Fibroblast of villous mesenchyme (primary cell): ENCODE data around the gene RUNX1. TPM values are rescaled to one million over a fixed set of nuclear protein-coding genes. Genes with fewer than 3 reads are reported as not detected.

Experiments
- DNase-seq: peaks from one replicate; pipeline ENCODE4 v3.0.0-alpha.2; 2010; ENCODE audit warnings: low read depth
- H3K4me3 ChIP-seq: 2 replicates; pipeline ENCODE4 v1.5.1; 2011; ENCODE audit warnings: low read depth, mild to moderate bottlenecking, low read length
- total RNA-seq: library from RNA; depleted of rRNA; stranded (reverse); fragments of >200 nt; gene quantifications from 2 replicates; pipeline ENCODE4 v1.2.3, GENCODE V29; 2012
- TF ChIP-seq, protein P1 (sequence below): IDR thresholded peaks from 2 replicates; pipeline ENCODE4 v1.5.1; 2012; ENCODE audit warnings: low read depth, mild to moderate bottlenecking, low read length; ENCODE audit not compliant: insufficient read depth

The RUNX1 gene
- total RNA-seq, 1 donor = 21.6 TPM

DNA sequence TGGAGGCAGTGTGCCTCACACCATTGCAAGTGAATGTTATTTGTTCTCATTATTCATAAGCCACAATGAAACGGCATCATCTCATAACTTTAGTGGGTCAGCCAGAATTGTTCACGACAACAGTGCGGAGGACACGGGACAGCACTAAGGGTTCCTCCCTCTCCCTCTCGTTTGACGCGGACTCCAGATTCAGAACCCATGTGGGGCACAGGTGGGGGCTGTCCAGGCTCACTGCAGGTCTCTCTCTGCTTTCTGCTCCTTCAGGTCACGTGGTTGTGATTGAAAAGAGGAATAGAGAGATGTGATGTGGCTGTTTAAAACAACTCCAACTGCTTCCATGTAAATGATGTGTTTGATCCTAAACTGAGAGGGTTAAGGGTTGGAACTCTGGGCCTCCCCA, 13.5 kb downstream of the RUNX1 start:
- no peak for DNase-seq
- no peak overlapping the region for H3K4me3 ChIP-seq
- TF ChIP-seq, protein P1, sequence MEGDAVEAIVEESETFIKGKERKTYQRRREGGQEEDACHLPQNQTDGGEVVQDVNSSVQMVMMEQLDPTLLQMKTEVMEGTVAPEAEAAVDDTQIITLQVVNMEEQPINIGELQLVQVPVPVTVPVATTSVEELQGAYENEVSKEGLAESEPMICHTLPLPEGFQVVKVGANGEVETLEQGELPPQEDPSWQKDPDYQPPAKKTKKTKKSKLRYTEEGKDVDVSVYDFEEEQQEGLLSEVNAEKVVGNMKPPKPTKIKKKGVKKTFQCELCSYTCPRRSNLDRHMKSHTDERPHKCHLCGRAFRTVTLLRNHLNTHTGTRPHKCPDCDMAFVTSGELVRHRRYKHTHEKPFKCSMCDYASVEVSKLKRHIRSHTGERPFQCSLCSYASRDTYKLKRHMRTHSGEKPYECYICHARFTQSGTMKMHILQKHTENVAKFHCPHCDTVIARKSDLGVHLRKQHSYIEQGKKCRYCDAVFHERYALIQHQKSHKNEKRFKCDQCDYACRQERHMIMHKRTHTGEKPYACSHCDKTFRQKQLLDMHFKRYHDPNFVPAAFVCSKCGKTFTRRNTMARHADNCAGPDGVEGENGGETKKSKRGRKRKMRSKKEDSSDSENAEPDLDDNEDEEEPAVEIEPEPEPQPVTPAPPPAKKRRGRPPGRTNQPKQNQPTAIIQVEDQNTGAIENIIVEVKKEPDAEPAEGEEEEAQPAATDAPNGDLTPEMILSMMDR = no peak

GRCh38 chr21:35035116-35035515, 14.0 kb downstream of the RUNX1 start:
- no peak for DNase-seq
- no peak overlapping the region for H3K4me3 ChIP-seq
- TF ChIP-seq, protein P1 = no peak

GRCh38 chr21:35034203-35034926, 14.7 kb downstream of the RUNX1 start:
- TF ChIP-seq, protein P1 = no peak
- H3K4me3 ChIP-seq = no peak overlapping the region
- DNase-seq = no peak

DNA sequence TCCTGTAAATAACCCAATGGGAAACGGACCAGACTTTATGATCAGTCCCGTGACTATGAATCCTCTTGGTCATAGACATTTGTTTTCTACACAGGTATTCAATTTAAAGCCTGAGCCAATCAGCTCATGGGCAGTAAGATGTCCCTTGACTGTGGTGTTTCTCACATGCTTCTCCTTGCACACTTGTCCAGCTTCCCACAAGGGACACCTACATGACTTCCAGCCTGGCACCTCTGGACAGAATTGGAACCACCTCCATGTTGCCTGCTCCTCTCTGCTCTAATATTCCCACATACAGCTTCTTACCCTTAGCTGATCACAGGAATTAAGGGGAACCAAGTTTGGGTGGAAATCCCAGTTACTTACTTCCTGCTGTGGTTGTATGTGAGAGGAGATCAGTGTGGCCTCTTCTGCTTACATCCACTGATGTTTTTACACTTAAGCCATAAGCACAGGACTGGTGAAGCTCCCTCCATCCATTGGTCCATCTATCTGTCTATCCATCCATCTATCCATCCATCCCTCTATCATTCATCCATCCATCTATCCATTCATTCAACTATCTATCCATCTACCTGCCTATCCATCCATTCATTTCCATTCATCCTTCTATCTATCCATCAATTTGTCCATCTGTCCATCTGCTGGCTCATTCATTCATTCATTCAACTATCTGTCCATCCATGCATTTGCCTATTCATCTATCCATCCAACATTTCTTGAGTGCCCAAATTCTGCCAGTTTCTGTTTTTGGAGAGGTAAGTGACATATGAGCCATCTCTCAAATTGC, 16.4 kb downstream of the RUNX1 start:
- TF ChIP-seq, protein P1 = no peak

DNA sequence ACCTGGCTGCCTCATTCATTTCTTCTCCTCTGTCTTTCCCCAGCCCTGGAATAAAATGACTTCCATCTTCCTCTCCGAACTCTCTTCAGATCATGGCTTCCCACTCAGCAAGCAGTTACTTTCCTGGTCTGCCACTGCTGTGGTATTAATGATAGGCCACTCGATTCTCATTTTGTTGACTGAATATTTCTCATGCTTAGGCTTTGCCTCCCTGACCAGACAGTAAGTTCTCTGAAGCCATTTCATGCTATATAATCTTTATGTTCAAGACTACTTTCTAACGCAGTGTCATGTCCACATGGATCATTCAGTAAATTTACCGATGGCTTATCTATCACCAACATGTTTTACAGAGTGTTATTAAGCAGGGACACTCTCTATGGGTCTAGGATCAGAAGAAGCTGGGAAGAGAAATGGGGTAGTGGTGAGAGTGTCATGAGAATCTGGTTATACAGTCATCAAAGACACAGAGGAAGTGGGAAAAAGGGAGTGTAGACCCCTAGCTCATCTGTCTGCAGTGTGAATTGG, 20.6 kb downstream of the RUNX1 start:
- DNase-seq = no peak
- no peak overlapping the region for H3K4me3 ChIP-seq
- TF ChIP-seq, protein P1 = no peak

More for the DNA sequence above, 16.4 kb downstream of the RUNX1 start:
- H3K4me3 ChIP-seq = no peak overlapping the region
- DNase-seq = no peak

GRCh38 chr21:35027563-35028450, 21.3 kb downstream of the RUNX1 start:
- TF ChIP-seq, protein P1 = no peak
- no peak for DNase-seq
- H3K4me3 ChIP-seq = no peak overlapping the region
